Fibroblast of pulmonary artery (primary cell): Measurements from ENCODE around the gene ABTB2.
"Not testable (repeated sequence)": the region's sequence is repeated elsewhere in the genome, so short reads cannot be mapped to it uniquely, and the experiment has no call there.

Experiments
- DNase-seq: peaks from one replicate; pipeline ENCODE4 v3.0.0-alpha.2; 2010; ENCODE audit warnings: low read depth
- H3K4me3 ChIP-seq: replicated peaks from 2 replicates; pipeline ENCODE4 v1.5.1; 2011; ENCODE audit warnings: low read depth, mild to moderate bottlenecking, control low read depth, low read length, moderate library complexity
- TF ChIP-seq, protein P1 (sequence below): IDR thresholded peaks from 2 replicates; pipeline ENCODE4 v1.5.1; 2011; ENCODE audit warnings: mild to moderate bottlenecking, control low read depth, low read length, inconsistent platforms; ENCODE audit errors: missing control alignments

ABTB2 gene

GRCh38 chr11:34181856-34182405, 175.9 kb downstream of the ABTB2 start:
- H3K4me3 ChIP-seq, result no peak overlapping the region
- DNase-seq, result no peak
- TF ChIP-seq, protein P1, sequence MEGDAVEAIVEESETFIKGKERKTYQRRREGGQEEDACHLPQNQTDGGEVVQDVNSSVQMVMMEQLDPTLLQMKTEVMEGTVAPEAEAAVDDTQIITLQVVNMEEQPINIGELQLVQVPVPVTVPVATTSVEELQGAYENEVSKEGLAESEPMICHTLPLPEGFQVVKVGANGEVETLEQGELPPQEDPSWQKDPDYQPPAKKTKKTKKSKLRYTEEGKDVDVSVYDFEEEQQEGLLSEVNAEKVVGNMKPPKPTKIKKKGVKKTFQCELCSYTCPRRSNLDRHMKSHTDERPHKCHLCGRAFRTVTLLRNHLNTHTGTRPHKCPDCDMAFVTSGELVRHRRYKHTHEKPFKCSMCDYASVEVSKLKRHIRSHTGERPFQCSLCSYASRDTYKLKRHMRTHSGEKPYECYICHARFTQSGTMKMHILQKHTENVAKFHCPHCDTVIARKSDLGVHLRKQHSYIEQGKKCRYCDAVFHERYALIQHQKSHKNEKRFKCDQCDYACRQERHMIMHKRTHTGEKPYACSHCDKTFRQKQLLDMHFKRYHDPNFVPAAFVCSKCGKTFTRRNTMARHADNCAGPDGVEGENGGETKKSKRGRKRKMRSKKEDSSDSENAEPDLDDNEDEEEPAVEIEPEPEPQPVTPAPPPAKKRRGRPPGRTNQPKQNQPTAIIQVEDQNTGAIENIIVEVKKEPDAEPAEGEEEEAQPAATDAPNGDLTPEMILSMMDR, result no peak

DNA sequence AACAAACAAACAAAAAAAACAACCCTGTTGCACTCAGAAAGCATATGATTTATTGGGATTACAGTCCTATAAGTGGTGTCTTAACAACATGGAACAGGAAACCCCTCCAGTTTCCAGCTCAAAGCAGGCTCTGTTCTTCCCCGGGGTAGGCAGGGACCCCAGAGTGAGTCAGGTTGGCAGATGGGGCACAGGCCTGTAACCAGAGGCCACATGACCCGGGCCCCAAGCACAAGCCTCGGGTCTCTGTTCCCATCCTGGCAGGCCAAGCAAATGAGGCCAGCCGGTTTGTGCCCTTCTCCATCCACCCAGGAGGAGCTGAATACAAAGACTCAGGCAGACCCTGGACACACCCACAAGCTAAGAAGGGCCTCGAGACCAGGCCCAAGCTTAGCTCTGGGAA, 176.6 kb downstream of the ABTB2 start:
- TF ChIP-seq, protein P1, result no peak
- H3K4me3 ChIP-seq, result no peak overlapping the region
- no peak for DNase-seq

DNA sequence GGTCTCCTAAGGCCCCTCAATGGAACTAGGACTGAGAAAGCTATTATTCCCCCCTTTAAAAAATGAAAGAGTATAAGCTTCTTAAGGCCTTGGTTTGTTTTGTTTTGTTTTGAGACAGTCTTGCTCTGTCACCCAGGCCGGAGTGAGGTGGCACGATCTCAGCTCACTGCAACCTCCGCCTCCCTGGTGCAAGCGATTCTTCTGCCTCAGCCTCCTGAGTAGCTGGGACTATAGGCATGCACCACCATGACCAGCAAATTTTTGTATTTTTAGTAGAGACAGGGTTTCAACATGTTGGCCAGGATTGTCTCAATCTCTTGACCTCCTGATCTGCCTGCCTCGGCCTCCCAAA, 177.0 kb downstream of the ABTB2 start:
- DNase-seq, H3K4me3 ChIP-seq: not testable (repeated sequence)

- no peak for DNase-seq
- TF ChIP-seq, protein P1, result no peak
Observed at GRCh38 chr11:34180040-34180813, 177.6 kb downstream of the ABTB2 start.

GRCh38 chr11:34179026-34179675, 178.7 kb downstream of the ABTB2 start:
- no peak for DNase-seq
- no peak overlapping the region for H3K4me3 ChIP-seq
- TF ChIP-seq, protein P1, result no peak

More at GRCh38 chr11:34180040-34180813, 177.6 kb downstream of the ABTB2 start:
- H3K4me3 ChIP-seq, result no peak overlapping the region

DNA sequence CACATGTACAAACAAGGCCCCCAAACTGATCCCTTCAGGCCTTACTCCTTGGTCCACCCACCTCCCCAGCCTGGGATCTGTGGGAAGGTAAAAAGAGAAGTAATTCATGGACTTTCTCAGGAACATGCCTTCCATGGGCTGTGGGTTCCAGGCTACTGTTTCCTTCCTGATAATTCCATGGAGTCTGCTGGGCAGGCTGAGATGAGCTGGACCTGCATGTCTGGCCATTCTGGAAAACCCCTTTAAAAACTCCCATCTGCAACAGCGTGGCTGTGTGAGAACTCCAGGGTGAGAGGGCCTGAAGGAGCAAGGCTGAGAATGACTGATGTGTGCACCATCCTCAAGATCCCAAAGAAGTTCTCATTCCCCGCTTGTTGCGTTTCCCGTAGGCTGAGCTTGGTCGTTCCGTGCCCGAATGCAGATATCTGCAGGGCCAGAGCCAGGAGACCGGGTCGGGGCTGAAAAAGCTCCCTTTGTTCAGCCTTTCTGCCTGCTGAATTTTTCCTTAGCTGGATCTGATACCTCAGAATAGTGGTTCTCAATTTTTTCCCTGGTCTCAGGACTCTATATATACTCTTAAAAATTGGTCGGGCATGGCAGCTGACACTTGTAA, 179.5 kb downstream of the ABTB2 start:
- H3K4me3 ChIP-seq, result no peak overlapping the region
- TF ChIP-seq, protein P1, result no peak
- no peak for DNase-seq

DNA sequence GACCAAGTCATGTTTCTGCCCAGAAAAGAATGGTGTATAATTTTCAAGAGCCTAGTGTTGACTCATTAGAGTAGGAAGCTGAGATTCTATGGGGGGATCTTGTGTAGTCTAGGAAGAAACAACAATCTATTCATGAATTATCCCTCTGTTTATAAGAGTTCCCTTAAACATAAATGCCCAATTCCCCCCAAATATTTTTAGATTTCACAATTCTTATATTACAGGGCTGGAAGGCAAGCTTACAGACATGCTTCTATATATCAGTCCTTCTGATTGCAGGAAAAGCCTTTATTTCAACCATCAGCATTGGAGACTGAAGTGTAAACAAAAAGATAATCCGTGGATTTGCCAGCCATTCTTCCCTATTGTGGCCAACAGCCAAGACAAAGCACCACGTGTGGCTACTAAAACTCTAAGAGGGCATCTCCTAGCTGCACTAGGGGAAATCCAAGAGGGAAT, 181.0 kb downstream of the ABTB2 start:
- DNase-seq, result no peak
- H3K4me3 ChIP-seq, result no peak overlapping the region
- TF ChIP-seq, protein P1, result no peak
